ENCODE data around the gene KRTAP5-5. TPM values are rescaled to one million over a fixed set of nuclear protein-coding genes. Genes with fewer than 3 reads are reported as not detected.
"Not testable (repeated sequence)": the region's sequence is repeated elsewhere in the genome, so short reads cannot be mapped to it uniquely, and the experiment has no call there.

KRTAP5-5 gene
- total RNA-seq, 4 donors from 2014 or later: not detected

GRCh38 chr11:1645357-1645821 lies 15.8 kb downstream of the KRTAP5-5 start:
- Histone ChIP-seq H3K4me1 (peaks cover 0 to 1% (median 0%) of the 10 kb centered on the region in 4 donors), H3K4me3 (no peak overlapping the region), H3K36me3 (no peaks in the 10 kb centered on the region), H3K27ac (replicated peaks in 1 of 4) (no peak overlapping the region), H3K9me3 (no peaks in the 10 kb centered on the region), H3K27me3 (peaks cover 0 to 25% (median 0%) of the 10 kb centered on the region in 4 donors)
- no peak for DNase-seq (ENCODE audit: extremely low spot score)
- TF ChIP-seq EP300 (IDR thresholded peaks at IDR 0.05): no peak
- no peak for TF ChIP-seq CTCF (IDR thresholded peaks at IDR 0.05)
- no peak for TF ChIP-seq POLR2AphosphoS5 (IDR thresholded peaks at IDR 0.05)
- TF ChIP-seq POLR2A (IDR thresholded peaks at IDR 0.05; ENCODE audit: low read depth): no peak
- WGBS: 81% methylated on average over 4 of the region's 12 CpGs
- intact Hi-C loops (cut with DNase I): no loop called here

GRCh38 chr11:1646540-1646939 lies 17.0 kb downstream of the KRTAP5-5 start:
- H3K9me3 ChIP-seq; H3K36me3 ChIP-seq; H3K27ac ChIP-seq (replicated peaks in 1 of 4); H3K4me1 ChIP-seq; DNase-seq (ENCODE audit: extremely low spot score); H3K4me3 ChIP-seq; intact Hi-C loops (cut with DNase I): not testable (repeated sequence)
- WGBS: 89% methylated on average over 10 of the region's 10 CpGs
- H3K27me3 ChIP-seq: peaks cover 0 to 13% (median 0%) of the 10 kb centered on the region in 4 donors

GRCh38 chr11:1647901-1648652 lies 18.5 kb downstream of the KRTAP5-5 start:
- H3K9me3 ChIP-seq: no peaks in the 10 kb centered on the region
- intact Hi-C loops (cut with DNase I): no loop called here
- H3K27ac ChIP-seq (replicated peaks in 1 of 4): no peak overlapping the region
- H3K4me1 ChIP-seq: peaks cover 0 to 8% (median 6%) of the 10 kb centered on the region in 4 donors
- WGBS: 87% methylated on average over 33 of the region's 35 CpGs
- no peak overlapping the region for H3K4me3 ChIP-seq
- no peak for TF ChIP-seq CTCF (IDR thresholded peaks at IDR 0.05)
- TF ChIP-seq POLR2A (IDR thresholded peaks at IDR 0.05; ENCODE audit: low read depth): no peak
- no peak for TF ChIP-seq POLR2AphosphoS5 (IDR thresholded peaks at IDR 0.05)
- no peak for TF ChIP-seq EP300 (IDR thresholded peaks at IDR 0.05)
- DNase-seq (ENCODE audit: extremely low spot score): no peak
- no peaks in the 10 kb centered on the region for H3K36me3 ChIP-seq
- H3K27me3 ChIP-seq: peaks cover 0 to 7% (median 0%) of the 10 kb centered on the region in 4 donors

GRCh38 chr11:1648653-1649420 lies 19.3 kb downstream of the KRTAP5-5 start:
- H3K4me3 ChIP-seq: no peak overlapping the region
- no peak for TF ChIP-seq POLR2AphosphoS5 (IDR thresholded peaks at IDR 0.05)
- no peak for TF ChIP-seq EP300 (IDR thresholded peaks at IDR 0.05)
- no peak for TF ChIP-seq POLR2A (IDR thresholded peaks at IDR 0.05; ENCODE audit: low read depth)
- TF ChIP-seq CTCF (IDR thresholded peaks at IDR 0.05): no peak
- DNase-seq (ENCODE audit: extremely low spot score): no peak
- no peaks in the 10 kb centered on the region for H3K36me3 ChIP-seq
- 85% methylated on average over 28 of the region's 28 CpGs for WGBS
- no peaks in the 10 kb centered on the region for H3K9me3 ChIP-seq
- peaks cover 0 to 6% (median 0%) of the 10 kb centered on the region in 4 donors for H3K27me3 ChIP-seq
- peaks cover 0 to 9% (median 8%) of the 10 kb centered on the region in 4 donors for H3K4me1 ChIP-seq
- intact Hi-C loops (cut with DNase I): no loop called here
- H3K27ac ChIP-seq (replicated peaks in 1 of 4): no peak overlapping the region

Measured in esophagus muscularis mucosa (tissue), 4 donors.